ENCODE measurements around the gene RBM8A.

RBM8A gene

GRCh38 chr1:145912128-145912641 lies 15.1 kb downstream of the RBM8A start:
- no peak for DNase-seq

DNA sequence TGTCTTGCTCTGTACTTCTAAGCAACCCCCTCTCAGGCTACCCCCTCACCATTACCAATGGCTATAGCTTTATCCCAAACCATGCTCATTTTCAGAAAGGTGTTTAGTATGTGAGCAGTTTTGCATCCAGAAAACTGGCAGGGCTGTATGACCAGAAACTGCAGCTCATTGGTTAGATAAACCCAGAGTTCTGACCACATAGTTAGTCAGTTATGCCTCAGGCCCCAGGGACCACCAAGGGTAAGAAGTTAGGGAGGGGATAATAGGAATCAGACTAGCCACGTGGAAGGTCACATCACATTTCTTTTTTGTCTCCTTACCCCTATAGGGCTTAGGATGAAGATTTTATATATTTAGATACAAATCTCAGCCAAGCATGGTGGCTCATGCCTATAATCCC lies 18.6 kb downstream of the RBM8A start:
- DNase-seq: no peak

DNA sequence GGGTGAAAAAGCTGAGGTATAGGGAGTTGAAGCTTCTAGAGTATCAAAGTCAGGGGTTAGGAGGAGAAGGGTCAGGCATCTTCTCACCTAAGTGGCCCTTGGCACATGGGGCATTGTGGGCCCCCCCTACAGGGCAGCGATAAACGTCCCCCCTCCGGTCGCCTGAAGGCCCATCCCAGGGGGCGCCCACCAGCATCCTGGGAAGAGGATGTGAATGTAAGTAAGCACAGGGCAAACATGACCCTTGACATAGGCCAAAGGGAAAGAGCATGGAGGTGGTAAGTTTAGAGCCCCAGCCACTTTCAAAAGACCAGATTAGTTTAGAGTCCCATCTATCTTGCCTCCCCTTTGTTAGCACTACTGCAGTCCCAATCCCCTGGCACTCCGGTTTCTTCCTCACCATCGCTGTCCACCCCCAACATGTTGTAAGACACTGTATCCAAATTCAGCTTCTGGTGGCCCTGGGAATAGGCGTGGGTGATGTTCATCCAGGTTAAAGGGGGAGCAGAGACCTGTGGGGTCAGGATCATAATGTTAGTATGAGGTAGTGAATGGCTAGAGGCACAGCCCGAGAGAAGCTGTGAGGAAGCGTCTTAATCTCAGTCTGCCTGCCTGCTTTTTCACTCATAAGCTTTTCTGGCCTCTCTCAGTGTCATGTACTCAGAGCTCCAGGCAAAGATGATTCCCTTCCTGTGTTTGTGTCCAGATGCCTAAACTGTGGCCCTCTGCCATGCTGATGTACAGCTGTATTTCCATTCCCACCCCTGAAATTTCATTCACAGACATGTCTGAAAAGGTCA lies 20.1 kb downstream of the RBM8A start:
- no peak for DNase-seq

DNA sequence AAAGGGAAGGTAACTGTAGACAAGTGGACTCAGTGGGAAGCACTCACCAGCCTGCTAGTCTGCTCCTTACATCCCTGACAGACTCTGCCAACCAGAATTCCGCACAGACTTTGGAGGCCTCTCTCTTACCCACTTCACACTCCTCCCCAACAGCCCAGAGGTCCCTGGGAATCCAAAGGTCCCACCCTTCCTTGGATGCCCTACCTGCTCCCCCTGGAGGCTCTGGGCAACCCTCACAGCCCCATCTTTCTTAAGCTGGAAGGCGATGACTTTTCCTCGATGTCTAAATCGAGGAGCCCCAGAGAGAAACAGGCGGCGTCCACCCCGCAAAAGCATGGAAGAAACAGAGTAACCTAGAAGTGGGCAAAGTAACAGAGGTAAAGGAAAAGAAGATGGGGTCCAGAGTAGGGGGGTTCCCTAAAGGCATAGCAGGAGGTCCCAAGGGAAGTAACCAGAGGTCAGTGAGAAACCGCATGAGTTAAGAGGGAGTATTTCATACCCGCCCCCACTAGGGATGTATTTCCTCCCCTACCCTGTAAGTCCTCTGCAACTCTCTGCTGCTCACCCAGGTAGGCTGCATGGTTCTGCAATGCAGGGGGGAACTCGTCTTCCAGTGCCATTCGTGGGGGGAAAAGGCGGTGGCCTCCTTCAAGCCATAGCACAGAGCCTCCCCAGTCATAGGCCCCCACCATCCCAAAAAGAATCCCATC lies 25.8 kb downstream of the RBM8A start:
- no peak for DNase-seq

DNA sequence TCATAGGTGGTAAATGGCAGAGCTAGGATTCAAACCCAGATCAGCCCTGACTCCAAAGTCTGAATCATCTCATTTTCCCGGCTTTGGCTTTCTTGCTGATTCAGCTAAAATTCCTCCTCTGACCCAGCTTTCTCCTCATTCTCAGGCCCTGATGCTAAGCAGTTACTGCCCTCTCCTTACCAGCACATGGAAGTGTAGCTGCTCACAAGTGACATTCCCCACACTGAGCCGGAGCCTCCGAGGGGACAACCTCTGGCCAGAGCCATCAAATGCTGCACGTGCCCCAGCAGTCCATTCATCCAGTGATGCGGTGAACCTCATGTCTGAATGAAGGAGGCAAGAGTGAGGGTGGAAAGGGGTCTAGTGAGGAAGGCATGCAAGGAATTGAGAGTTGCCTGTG lies 28.5 kb downstream of the RBM8A start:
- no peak for DNase-seq

DNA sequence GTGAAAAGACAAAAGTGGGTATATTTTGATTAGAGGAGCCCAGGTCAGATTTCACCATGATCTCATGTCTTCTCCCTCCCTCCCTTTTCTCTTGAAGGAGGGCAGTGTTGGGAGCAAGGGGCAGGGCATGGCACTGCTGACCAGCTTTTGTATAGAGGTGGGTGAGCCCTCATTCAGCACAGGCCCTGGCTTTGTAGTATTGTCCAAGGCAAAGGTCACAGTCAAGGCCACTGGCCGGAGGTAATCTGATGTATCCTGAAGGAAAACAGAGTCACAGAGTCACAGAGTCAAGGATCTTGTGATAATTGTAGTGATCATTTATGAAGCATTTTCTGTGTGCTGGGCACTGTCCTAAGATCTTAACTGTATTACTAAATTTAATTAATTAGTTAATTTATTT lies 29.3 kb downstream of the RBM8A start:
- no peak for DNase-seq

DNA sequence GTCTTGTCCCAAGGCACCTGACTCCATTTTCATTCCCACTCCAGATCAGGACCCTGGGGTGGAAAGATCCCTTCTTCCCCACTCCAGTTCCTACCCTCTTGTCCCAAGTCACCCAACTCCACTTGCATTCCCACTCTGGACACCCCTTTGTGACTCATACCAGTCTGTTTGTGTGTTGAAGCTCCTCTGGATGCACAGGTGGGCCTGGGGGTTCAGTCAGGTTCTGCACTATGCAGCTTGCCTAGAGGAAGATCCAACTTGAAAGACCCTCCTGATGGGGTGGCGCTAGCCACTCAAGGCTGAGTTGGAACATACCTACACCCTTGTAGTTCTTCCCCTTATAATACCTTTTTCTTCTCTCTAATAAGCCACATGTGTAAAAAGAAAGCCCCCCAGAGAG lies 31.8 kb downstream of the RBM8A start:
- DNase-seq: no peak

DNA sequence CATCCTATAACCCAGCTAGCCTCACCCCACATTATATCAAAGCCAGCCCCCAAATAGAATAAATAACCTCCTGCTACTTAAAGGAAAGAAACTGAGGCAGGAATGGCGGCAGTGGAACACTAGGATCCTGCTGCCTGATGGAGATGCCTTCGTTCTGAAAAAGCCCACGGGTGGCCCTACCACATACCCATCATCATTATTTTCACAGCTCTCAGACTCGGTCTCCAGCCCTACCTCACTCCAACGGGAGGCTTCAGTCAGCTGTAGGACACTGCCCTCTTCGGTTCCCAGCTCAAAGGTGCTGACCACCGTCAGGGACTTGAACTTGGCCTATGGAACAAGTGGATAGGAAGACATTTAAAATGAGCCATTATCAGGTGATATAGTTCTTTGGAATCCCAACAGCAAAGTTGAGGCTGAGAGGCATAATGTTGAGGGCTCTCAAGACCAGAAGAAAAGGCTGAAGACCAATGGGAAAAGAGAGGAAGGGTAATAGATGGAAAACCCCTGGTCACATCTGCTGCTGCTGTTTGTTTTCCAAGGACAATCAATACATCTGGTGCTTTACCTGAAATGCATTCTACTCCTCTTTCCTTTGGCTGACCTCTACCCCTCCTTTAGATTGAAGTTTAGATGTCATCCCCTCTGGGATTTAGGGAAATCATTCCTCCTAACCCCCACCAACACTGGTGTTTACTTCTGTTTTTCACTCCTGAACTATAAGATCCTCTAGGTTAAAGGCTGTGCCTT lies 33.8 kb downstream of the RBM8A start:
- no peak for DNase-seq

DNA sequence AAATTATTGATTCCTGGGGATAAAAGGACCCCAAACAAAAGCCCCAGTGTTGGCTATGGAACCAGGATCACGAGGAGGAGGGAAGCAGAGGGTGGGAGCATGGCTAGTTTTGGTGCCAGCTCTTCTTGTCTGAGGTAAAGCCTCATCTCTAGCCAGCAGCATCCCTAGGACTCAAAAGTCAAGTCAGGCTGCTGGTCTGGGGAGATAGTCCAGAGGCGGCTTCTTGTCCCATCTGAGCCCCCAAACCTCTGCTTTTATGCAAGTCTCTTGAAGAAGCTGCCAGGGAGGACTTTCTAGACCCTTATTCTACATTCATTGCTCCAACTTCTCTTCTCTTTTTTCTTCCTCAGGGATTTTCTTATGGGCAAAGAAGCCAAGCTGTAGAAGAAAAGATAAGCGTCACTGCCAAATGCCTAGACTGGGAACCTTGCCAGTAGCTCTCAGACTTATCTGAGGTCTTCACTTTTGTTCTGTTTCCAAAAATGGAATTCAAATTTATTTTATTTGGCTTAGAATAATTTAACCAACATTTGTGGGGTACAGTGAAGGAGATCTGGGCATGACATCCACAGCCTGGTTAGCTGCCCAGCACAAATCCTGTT lies 34.7 kb downstream of the RBM8A start:
- no peak for DNase-seq

GRCh38 chr1:145891587-145892485 lies 35.4 kb downstream of the RBM8A start:
- peak; percentile 20 for DNase-seq

DNA sequence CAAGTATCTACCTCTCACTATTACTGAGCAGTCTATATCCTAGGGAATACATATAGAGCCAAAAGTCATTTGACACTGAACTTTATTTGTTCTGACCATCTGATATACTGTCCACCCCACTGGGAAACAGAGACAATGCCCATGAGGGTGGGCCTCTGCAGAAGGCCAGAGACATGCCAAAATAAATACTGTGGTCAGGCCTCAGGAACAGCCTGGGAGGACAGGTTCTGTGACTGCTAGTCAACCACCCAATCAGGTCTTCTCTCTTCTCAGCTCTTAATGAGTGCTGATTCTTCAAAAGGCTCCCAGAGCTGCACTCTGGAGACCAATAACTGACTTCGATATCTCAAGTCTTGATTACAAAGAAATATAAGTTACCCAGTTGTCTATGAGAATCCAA lies 36.1 kb downstream of the RBM8A start:
- DNase-seq: no peak

DNA sequence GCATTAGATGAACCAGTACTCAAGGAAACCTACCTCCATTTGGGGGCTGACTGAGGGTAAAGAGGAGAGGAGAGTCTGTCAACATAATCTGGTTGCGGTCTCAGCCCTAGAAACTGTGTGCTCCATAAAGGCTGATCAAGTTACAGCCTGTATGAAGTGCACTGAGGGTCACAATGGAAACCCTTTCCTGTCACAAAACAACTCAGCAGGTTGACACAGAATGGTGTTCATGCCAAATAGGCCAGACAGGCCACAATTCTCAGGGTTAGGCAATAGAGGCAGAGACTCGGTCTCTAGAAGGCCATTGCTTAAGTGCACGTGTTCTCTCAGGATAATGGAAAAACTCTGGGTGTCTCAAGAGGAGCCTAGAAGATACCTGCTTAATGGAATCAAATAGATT lies 37.6 kb downstream of the RBM8A start:
- no peak for DNase-seq

DNA sequence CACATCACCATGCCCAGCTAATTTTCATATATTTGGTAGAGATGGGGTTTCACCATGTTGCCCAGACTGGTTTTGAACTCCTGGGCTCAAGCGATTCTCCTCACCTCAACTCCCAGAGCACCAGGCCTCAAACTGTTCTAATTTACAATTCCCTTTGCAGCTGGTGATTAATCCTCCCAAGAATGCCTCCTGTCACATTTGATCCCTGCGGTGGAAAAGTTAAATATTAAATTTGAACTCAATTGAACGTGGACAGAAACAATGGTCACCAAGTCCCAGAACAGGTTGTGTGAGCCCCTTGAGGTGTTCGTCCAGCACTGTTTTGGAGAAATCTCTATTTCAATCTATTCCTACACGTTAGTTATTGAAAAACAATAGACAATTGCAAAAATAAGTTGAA lies 39.7 kb downstream of the RBM8A start:
- no peak for DNase-seq

DNA sequence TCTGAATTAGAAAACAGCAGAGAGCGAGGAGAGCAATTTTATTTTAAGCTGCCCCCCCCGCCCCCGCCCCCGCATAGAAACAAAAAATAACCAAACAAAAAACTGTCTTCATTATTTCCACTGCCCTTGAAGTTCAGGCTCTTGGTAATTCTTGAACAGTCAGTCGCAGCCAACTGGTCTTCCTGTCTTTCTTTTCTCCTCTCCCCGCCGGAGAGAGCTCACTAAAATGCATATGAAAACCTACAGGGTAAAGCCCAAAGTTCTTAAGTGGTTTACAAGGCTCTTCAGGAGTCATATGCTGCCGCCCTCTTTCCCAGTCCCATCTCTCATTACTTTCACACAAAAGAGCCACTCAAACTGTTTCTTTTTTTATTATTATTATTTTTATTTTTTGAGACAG lies 40.5 kb downstream of the RBM8A start:
- no peak for DNase-seq

- DNase-seq: no peak
These were observed 40.9 kb downstream of the RBM8A start for GRCh38 chr1:145886390-145886789.

GRCh38 chr1:145885738-145886287 lies 41.5 kb downstream of the RBM8A start, which contains the start of gene ANKRD35:
TSS of gene ANKRD35 (minus strand) at chr1:145885866. CDS start at chr1:145885758, 108 bp downstream.
- peak; percentile 78 for DNase-seq

- DNase-seq: no peak
These were observed 42.6 kb downstream of the RBM8A start for GRCh38 chr1:145884675-145885074.

DNA sequence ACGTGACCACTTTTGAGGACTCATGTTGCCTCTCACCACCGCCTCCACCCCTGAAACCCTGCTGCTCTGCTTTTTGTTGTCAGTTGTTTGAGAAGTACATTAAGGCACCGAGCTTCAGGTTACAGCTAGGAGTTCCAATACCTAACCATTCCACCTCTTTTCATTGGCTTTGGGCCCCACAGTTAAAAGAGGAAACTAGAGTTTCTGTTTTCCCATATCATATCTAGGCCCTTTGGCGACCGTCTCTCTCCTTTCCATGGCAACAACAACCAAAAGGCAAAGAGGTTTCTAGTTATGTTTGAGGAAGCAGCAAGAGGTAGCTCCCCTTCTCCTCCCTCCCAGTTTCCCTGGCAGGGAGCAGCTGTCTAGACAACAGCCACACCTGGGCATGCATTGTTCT lies 47.5 kb downstream of the RBM8A start:
- DNase-seq: no peak

GRCh38 chr1:145878724-145879123 lies 48.6 kb downstream of the RBM8A start:
- DNase-seq: no peak

DNA sequence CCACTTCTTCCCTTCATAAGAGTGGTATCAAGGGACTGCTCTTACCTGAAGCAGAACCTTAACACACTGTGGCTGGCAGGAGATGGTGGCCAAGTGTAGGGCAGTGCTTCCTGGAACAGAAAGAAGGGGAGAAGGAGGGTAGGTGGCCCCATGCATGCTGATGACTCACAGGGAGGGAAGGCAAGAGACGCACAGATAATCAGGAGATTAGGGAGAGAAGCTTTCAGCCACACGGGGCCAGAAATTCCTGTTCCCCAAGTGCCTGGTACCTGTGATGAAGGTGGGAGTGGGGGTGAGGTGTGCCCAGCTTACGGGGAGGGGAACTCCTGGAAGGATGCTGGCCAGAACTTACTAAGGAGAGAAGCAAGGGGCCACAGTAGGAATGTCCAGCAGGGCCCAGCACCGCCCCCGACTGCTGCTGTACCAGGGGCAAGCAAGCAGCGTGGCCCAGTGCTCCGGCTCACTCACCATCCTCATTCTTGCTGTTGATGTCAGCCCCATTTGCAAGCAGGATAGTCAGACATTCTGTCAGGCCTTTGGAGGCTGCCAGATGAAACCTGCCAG lies 49.3 kb downstream of the RBM8A start:
- DNase-seq: no peak

DNA sequence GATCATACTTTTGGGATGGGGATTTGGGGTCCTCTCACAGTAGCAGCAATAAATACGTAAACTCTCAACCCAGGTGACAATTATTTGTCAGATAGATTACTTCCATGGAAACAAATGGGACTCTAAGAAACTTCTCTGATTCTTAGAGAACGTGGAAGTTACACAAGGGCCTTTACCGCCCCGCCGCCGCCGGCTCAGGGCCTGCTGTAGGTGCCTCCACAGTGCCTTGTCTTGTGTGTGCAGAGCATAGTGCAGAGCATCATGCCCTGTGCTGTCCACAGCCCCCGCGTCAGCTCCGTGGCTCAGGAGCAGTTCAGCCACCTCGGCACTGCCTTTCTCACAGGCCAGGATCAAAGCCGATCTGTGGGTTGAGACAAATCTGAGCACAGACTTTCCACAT lies 52.6 kb downstream of the RBM8A start:
- DNase-seq: no peak
